ENCODE measurements around the gene SLC12A6.

DNA sequence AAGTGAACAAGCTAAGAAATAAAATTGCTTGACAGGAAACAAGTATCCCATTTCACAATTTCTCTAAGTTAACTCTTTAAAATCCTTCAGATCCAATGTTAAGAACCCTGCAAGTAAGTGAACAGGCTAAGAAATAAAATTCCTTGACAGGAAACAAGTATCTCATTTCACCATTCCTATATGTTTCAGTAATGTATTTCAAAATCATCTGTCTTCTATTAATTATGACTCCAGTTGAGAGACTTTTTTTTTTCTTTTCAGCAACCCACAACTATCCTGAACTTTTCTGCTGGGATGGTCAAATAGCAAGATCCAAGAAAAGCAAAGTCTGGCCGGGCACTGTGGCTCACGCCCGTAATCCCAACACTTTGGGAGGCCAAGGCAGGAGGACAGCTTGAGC, 2.4 kb upstream of the SLC12A6 start:
- TF ChIP-seq SUZ12 (IDR thresholded peaks at IDR 0.05; ENCODE audit: extremely low read depth, insufficient read depth, insufficient read length) = no peak
- TF ChIP-seq YY1 (IDR thresholded peaks at IDR 0.05; ENCODE audit: insufficient read depth, insufficient read length) = no peak
